K562 (cell line): Measurements from ENCODE around the gene VPS13D. TPM values are rescaled to one million over a fixed set of nuclear protein-coding genes. Genes with fewer than 3 reads are reported as not detected.
A peak's percentile ranks its signal among the peaks of the same experiment; 100 is the strongest.

Source experiments
- CBX5 ChIP-seq: IDR thresholded peaks from 2 replicates; pipeline ENCODE4 v1.6.1; 2014; ENCODE audit warnings: low read depth, borderline replicate concordance
- E2F3 ChIP-seq: fragments of 250-450 bp; sonication (Bioruptor Pico); IDR thresholded peaks from 2 replicates; pipeline ENCODE4 v1.4.0; 2020; ENCODE audit warnings: mild to moderate bottlenecking
- EP300 ChIP-seq: IDR thresholded peaks from 2 replicates; pipeline ENCODE4 v1.6.1; 2012; ENCODE audit warnings: low read length, improper control_type of control experiment
- ESRRA ChIP-seq: fragments of 450-650 bp; IDR thresholded peaks from 2 replicates; pipeline ENCODE4 v1.6.1; 2014; ENCODE audit warnings: low read depth, mild to moderate bottlenecking, moderate library complexity, borderline replicate concordance
- ESRRB ChIP-seq: fragments of 250-450 bp; sonication (Bioruptor Pico); IDR thresholded peaks from 2 replicates; pipeline ENCODE4 v1.5.0; 2020; ENCODE audit warnings: mild to moderate bottlenecking, moderate library complexity, borderline replicate concordance
- HNRNPK ChIP-seq: fragments of 200-400 bp; formaldehyde crosslinking; IDR thresholded peaks from one replicate; pipeline ENCODE4 v1.6.1; 2018; ENCODE audit warnings: mild to moderate bottlenecking, low read depth, low read length; ENCODE audit not compliant: poor library complexity, severe bottlenecking
- KDM5B ChIP-seq: fragments of 200-600 bp; sonication (generic); IDR thresholded peaks from 2 replicates; pipeline ENCODE4 v1.6.1; 2012; ENCODE audit warnings: low read depth, mild to moderate bottlenecking, moderate library complexity, low read length, control low read depth, inconsistent platforms; ENCODE audit not compliant: insufficient replicate concordance
- MITF ChIP-seq: IDR thresholded peaks from 2 replicates; pipeline ENCODE4 v1.6.1; 2014; ENCODE audit warnings: antibody characterized with exemption
- MTA2 ChIP-seq: fragments of 450-650 bp; IDR thresholded peaks from 2 replicates; pipeline ENCODE4 v1.6.1; 2016; ENCODE audit warnings: low read depth
- MYC ChIP-seq, 2 experiments: fragments of 250-450 bp in 1 of 2; sonication (Bioruptor Pico) in 1 of 2; IDR thresholded peaks; 2 replicates each; pipeline versions ENCODE4 v1.5.1 to v1.6.1; 2012 to 2021; ENCODE audit warnings: low read depth in 2 of 2, borderline replicate concordance in 1 of 2, improper control_type of control experiment in 1 of 2, low read length in 1 of 2, mild to moderate bottlenecking in 1 of 2, moderate library complexity in 1 of 2
- NFE2 ChIP-seq: IDR thresholded peaks from 2 replicates; pipeline ENCODE4 v1.6.1; 2014; ENCODE audit warnings: antibody characterized with exemption, low read depth
- NR2C2 ChIP-seq, 2 experiments: fragments of 200-800 bp in 1 of 2; sonication (Bioruptor generic) in 1 of 2; sonication (generic) in 1 of 2; formaldehyde crosslinking in 1 of 2; IDR thresholded peaks; 2 replicates each; pipeline versions ENCODE4 v1.6.1 to v1.8.0; 2016 to 2022; ENCODE audit warnings: mild to moderate bottlenecking in 1 of 2, missing compliant biosample characterization in 1 of 2, missing genetic modification characterization in 1 of 2, missing genetic modification reagents in 1 of 2
- RUNX1 ChIP-seq: sonication (generic); IDR thresholded peaks from 2 replicates; pipeline ENCODE4 v1.6.1; 2016; ENCODE audit warnings: antibody characterized with exemption, low read depth
- TRIM24 ChIP-seq, 2 experiments: fragments of 450-650 bp; IDR thresholded peaks; 2 replicates each; pipeline ENCODE4 v1.6.1; 2016
- U2AF2 ChIP-seq: fragments of 200-400 bp; formaldehyde crosslinking; optimal IDR thresholded peaks from 2 replicates; pipeline ENCODE3; 2017; ENCODE audit warnings: low read depth, mild to moderate bottlenecking, low read length
- ZBTB17 ChIP-seq: fragments of 450-650 bp; formaldehyde crosslinking; IDR thresholded peaks from 2 replicates; pipeline ENCODE4 v1.4.0; 2020; ENCODE audit warnings: mild to moderate bottlenecking
- ZBTB5 ChIP-seq: fragments of 450-650 bp; IDR thresholded peaks from 2 replicates; pipeline ENCODE4 v1.6.1; 2017; ENCODE audit warnings: antibody characterized with exemption
- ZNF224 ChIP-seq: sonication (generic); formaldehyde crosslinking; IDR thresholded peaks from 2 replicates; pipeline ENCODE4 v1.8.0; 2022; ENCODE audit warnings: mild to moderate bottlenecking, missing genetic modification reagents
- polyA plus RNA-seq, 8 experiments: library from polyadenylated mRNA; depleted of rRNA in 4 of 8; stranded (reverse) in 5 of 8; unstranded in 3 of 8; fragments of >200 nt; fragmentation: Nextera tagmentation in 2 of 8; fragmentation: Illumina TruSeq in 1 of 8; extraction: Ambion mirVana in 2 of 8; extraction: Trizol in 1 of 8; gene quantifications; 2 replicates each; pipeline versions ENCODE4 v1.2.1 to v1.2.3, GENCODE V29; 2011 to 2014; ENCODE audit warnings: inconsistent platforms in 1 of 8, missing spikeins in 1 of 8
- total RNA-seq, 7 experiments: library from RNA; depleted of rRNA in 6 of 7; stranded (reverse); fragments of >200 nt in 6 of 7; fragmentation: Illumina TruSeq in 2 of 7; extraction: Trizol in 2 of 7; gene quantifications; 2 replicates each; pipeline versions ENCODE4 v1.2.1 to v1.2.3, GENCODE V29; 2011 to 2021; ENCODE audit warnings: low replicate concordance in 1 of 7
- TF ChIP-seq, protein P1 (sequence below), 2 experiments: fragments of 450-650 bp; conservative IDR thresholded peaks; 2 replicates each; pipeline ENCODE4 v1.6.1; 2017; ENCODE audit warnings: mild to moderate bottlenecking in 2 of 2, moderate library complexity in 2 of 2
- TF ChIP-seq, protein P2 (sequence below): fragments of 450-650 bp; IDR thresholded peaks from 2 replicates; pipeline ENCODE4 v1.6.1; 2016; ENCODE audit warnings: missing biosample characterization, missing genetic modification characterization

The VPS13D gene
- total and polyA plus RNA-seq, 9 of the 15 experiments (the other 6 are each of a cell fraction or from before 2014, with no cell fraction given): 6.1 to 51.5 (median 38.5) TPM

DNA sequence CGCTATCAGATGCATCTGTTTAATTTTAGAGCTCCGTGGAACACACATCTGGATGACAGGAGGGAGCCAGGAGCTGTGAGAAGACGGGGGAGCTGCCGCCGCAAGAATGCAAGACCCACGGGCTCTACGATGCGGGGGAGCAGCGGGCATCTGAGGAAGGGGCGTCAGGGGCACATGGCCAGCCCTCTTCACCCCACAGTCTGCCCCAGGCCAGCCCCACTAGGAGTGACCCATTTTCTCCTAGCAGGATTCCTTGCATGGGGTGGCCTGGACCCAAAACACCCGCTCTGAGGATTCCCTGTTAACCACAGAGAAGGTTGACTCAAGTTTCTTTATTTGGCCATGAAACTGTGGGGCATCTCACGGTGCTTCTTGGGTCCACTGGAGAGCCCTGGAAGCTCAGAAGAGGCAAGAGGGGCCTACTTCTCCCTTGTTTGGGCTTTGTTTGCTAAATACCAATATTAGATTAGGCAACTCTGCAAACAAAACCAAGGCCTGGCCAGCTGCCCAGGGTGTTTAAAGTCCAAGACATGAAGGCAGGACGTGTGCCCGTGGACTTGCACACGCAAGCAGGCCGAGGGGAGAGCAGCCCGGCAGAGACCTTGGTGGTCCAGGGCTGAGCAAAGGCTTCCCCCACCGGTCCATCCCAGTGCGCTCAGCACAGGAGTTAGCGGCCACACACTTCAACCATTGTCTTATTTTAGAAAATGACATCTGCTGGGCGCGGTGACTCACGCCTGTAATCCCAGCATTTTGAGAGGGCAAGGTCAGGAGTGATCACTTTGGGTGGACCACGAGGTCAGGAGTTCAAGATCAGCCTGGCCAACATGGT, 298.4 kb downstream of the VPS13D start (continued):
- no peak for TF ChIP-seq ESRRB (CRISPR knock-in tag)
- TF ChIP-seq, protein P1, sequence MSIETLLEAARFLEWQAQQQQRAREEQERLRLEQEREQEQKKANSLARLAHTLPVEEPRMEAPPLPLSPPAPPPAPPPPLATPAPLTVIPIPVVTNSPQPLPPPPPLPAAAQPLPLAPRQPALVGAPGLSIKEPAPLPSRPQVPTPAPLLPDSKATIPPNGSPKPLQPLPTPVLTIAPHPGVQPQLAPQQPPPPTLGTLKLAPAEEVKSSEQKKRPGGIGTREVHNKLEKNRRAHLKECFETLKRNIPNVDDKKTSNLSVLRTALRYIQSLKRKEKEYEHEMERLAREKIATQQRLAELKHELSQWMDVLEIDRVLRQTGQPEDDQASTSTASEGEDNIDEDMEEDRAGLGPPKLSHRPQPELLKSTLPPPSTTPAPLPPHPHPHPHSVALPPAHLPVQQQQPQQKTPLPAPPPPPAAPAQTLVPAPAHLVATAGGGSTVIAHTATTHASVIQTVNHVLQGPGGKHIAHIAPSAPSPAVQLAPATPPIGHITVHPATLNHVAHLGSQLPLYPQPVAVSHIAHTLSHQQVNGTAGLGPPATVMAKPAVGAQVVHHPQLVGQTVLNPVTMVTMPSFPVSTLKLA (conservative IDR thresholded peaks at IDR 0.05): peak in 1 of 2 experiments; percentile 47; a peak in 2 of 4 replicates
- TF ChIP-seq MTA2: 0 out of 2 replicates have a peak, but pooled peaks have one; percentile 29
- TF ChIP-seq ESRRA: peak; percentile 83
- TF ChIP-seq HNRNPK: no peak
- TF ChIP-seq U2AF2: no peak
- TF ChIP-seq CBX5: 0 out of 2 replicates have a peak, but pooled peaks have one; percentile 19
- TF ChIP-seq ZNF224: no peak
- TF ChIP-seq NR2C2 (CRISPR knock-in tag; IDR thresholded peaks at IDR 0.05): peak; percentile 71
- TF ChIP-seq NR2C2 (tag; IDR thresholded peaks at IDR 0.05): peak; percentile 87; the same call in 1 of the 2 replicates
- TF ChIP-seq EP300: peak; percentile 44; the same call in 1 of the 2 replicates
- no peak for TF ChIP-seq E2F3 (CRISPR knock-in tag)
- TF ChIP-seq, protein P2, sequence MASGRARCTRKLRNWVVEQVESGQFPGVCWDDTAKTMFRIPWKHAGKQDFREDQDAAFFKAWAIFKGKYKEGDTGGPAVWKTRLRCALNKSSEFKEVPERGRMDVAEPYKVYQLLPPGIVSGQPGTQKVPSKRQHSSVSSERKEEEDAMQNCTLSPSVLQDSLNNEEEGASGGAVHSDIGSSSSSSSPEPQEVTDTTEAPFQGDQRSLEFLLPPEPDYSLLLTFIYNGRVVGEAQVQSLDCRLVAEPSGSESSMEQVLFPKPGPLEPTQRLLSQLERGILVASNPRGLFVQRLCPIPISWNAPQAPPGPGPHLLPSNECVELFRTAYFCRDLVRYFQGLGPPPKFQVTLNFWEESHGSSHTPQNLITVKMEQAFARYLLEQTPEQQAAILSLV (tag): peak; percentile 35; the same call in 1 of the 2 replicates
- peak; percentile 35; the same call in 1 of the 2 replicates for TF ChIP-seq MITF
- TF ChIP-seq NFE2: peak; percentile 19; the same call in 1 of the 2 replicates
- TF ChIP-seq TRIM24 (IDR thresholded peaks at IDR 0.05): peak; percentile 33 to 54; a peak in 2 of 4 replicates
- 0 out of 2 replicates have a peak, but pooled peaks have one; percentile 55 for TF ChIP-seq ZBTB17 (CRISPR knock-in tag)
- TF ChIP-seq ZBTB5: no peak
- TF ChIP-seq MYC (IDR thresholded peaks at IDR 0.05; ENCODE audit: low read depth, low read length): no peak
- TF ChIP-seq MYC (CRISPR knock-in tag; IDR thresholded peaks at IDR 0.05; ENCODE audit: borderline replicate concordance, low read depth): 0 out of 2 replicates have a peak, but pooled peaks have one; percentile 31
- no peak for TF ChIP-seq RUNX1
- TF ChIP-seq KDM5B: peak; percentile 38
